Ishikawa (cell line): Measurements from ENCODE around the gene MACF1.

Experiments used
- CEBPB ChIP-seq: IDR thresholded peaks from 2 replicates; pipeline ENCODE4 v1.6.1; 2012
- CREB1 ChIP-seq: IDR thresholded peaks from 2 replicates; pipeline ENCODE4 v1.6.1; 2012; ENCODE audit warnings: low read depth
- EGR1 ChIP-seq: IDR thresholded peaks from 2 replicates; pipeline ENCODE4 v1.6.1; 2012
- EP300 ChIP-seq: IDR thresholded peaks from 2 replicates; pipeline ENCODE4 v1.6.1; 2012; ENCODE audit warnings: borderline replicate concordance
- FOXM1 ChIP-seq: IDR thresholded peaks from 2 replicates; pipeline ENCODE4 v1.6.1; 2012; ENCODE audit warnings: low read depth, borderline replicate concordance
- NFIC ChIP-seq: IDR thresholded peaks from 2 replicates; pipeline ENCODE4 v1.6.1; 2012
- RAD21 ChIP-seq: IDR thresholded peaks from 2 replicates; pipeline ENCODE4 v1.6.1; 2012; ENCODE audit warnings: low read depth
- TAF1 ChIP-seq: IDR thresholded peaks from 2 replicates; pipeline ENCODE4 v1.6.1; 2012; ENCODE audit warnings: low read depth, mild to moderate bottlenecking
- TCF12 ChIP-seq: IDR thresholded peaks from 2 replicates; pipeline ENCODE4 v1.6.1; 2012; ENCODE audit warnings: low read depth
- TEAD4 ChIP-seq: IDR thresholded peaks from 2 replicates; pipeline ENCODE4 v1.6.1; 2012
- YY1 ChIP-seq: IDR thresholded peaks from 2 replicates; pipeline ENCODE4 v1.6.1; 2012; ENCODE audit warnings: low read depth
- ZBTB7A ChIP-seq: IDR thresholded peaks from 2 replicates; pipeline ENCODE4 v1.6.1; 2012; ENCODE audit warnings: low read depth
- TF ChIP-seq, protein P1 (sequence below): IDR thresholded peaks from 2 replicates; pipeline ENCODE4 v1.6.1; 2012; ENCODE audit warnings: low read depth, mild to moderate bottlenecking
- TF ChIP-seq, protein P2 (sequence below): IDR thresholded peaks from 2 replicates; pipeline ENCODE4 v1.6.1; 2012
- TF ChIP-seq, protein P3 (sequence below): IDR thresholded peaks from 2 replicates; pipeline ENCODE4 v1.6.1; 2012

MACF1 gene

DNA sequence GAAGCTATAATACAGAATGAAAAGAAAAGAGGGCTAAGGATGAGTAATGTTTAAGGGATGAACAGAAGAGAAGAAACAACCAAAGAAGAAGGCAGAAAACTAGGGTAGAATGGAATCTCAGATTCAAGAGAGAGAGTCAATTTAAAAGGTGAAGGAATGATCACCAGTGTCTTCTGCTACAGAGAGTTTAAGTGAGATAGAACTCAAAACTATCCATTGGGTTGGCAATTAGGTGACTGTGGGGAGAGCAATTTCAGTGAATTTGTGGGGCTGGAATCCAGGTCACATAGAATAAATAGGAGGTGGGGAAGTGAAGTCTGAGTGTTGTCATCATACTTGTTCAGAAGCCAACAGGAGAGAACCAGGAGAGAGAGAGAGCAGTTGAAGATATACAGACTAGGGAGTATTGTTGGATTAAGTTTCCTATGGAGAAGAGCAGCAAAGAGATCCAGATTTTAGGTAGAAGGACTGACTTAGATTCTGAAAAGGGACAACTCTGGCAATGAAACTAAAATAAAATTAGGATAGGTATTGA is 19.9 kb downstream of the MACF1 start:
- TF ChIP-seq, protein P1, sequence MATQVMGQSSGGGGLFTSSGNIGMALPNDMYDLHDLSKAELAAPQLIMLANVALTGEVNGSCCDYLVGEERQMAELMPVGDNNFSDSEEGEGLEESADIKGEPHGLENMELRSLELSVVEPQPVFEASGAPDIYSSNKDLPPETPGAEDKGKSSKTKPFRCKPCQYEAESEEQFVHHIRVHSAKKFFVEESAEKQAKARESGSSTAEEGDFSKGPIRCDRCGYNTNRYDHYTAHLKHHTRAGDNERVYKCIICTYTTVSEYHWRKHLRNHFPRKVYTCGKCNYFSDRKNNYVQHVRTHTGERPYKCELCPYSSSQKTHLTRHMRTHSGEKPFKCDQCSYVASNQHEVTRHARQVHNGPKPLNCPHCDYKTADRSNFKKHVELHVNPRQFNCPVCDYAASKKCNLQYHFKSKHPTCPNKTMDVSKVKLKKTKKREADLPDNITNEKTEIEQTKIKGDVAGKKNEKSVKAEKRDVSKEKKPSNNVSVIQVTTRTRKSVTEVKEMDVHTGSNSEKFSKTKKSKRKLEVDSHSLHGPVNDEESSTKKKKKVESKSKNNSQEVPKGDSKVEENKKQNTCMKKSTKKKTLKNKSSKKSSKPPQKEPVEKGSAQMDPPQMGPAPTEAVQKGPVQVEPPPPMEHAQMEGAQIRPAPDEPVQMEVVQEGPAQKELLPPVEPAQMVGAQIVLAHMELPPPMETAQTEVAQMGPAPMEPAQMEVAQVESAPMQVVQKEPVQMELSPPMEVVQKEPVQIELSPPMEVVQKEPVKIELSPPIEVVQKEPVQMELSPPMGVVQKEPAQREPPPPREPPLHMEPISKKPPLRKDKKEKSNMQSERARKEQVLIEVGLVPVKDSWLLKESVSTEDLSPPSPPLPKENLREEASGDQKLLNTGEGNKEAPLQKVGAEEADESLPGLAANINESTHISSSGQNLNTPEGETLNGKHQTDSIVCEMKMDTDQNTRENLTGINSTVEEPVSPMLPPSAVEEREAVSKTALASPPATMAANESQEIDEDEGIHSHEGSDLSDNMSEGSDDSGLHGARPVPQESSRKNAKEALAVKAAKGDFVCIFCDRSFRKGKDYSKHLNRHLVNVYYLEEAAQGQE = no peak
- TF ChIP-seq TEAD4 = no peak
- no peak for TF ChIP-seq CREB1
- no peak for TF ChIP-seq TAF1
- TF ChIP-seq EP300 = no peak
- TF ChIP-seq, protein P2, sequence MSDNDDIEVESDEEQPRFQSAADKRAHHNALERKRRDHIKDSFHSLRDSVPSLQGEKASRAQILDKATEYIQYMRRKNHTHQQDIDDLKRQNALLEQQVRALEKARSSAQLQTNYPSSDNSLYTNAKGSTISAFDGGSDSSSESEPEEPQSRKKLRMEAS = no peak
- no peak for TF ChIP-seq CEBPB
- no peak for TF ChIP-seq FOXM1
- TF ChIP-seq EGR1 = no peak
- no peak for TF ChIP-seq ZBTB7A
- TF ChIP-seq NFIC = no peak
- no peak for TF ChIP-seq YY1
- no peak for TF ChIP-seq RAD21
- no peak for TF ChIP-seq TCF12
- TF ChIP-seq, protein P3, sequence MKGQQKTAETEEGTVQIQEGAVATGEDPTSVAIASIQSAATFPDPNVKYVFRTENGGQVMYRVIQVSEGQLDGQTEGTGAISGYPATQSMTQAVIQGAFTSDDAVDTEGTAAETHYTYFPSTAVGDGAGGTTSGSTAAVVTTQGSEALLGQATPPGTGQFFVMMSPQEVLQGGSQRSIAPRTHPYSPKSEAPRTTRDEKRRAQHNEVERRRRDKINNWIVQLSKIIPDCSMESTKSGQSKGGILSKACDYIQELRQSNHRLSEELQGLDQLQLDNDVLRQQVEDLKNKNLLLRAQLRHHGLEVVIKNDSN = no peak

DNA sequence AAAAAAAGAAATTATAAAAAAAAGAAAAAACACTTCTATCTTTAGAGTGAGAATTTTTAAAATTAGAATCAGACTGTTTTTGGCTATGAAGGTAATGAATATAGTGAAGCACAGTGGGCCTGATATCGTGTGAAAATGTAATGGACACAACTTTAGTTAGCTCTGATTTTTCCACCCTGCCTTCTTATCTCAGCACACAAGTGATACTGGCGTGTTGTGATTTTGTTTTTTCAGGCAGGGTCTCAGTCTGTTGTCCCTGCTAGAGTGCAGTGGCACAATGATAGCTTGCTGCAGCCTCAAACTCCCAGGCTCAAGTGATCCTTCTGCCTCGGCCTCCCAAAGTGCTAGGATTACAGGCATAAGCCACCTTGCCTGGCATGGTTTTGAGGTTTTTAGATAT is 22.3 kb downstream of the MACF1 start:
- TF ChIP-seq TCF12 = no peak
- no peak for TF ChIP-seq FOXM1
- TF ChIP-seq EP300 = no peak
- TF ChIP-seq CREB1 = no peak
- TF ChIP-seq NFIC = no peak
- TF ChIP-seq TAF1 = no peak
- TF ChIP-seq, protein P3 = no peak
- TF ChIP-seq, protein P1 = no peak
- TF ChIP-seq YY1 = no peak
- no peak for TF ChIP-seq ZBTB7A

DNA sequence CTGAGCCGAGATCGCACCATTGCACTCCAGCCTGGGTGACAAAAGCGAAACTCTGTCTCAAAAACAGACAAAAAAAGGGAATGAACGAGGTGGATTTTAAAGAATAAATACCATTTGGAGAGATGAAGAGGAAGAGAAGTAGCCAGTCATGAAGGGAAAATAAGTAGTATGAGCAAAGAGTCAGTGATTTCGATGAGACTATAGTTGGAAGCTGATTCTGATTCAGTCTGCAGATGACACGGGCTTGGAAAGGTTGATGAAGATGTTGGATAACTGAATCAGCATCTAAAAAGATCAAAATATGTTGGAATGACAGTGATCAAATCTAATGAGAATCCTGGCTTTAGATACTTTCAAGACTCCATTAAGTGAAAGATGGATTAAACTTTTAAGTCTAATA is 23.8 kb downstream of the MACF1 start:
- TF ChIP-seq EP300 (no peak), ZBTB7A (no peak), NFIC (no peak), YY1 (no peak), FOXM1 (no peak)

DNA sequence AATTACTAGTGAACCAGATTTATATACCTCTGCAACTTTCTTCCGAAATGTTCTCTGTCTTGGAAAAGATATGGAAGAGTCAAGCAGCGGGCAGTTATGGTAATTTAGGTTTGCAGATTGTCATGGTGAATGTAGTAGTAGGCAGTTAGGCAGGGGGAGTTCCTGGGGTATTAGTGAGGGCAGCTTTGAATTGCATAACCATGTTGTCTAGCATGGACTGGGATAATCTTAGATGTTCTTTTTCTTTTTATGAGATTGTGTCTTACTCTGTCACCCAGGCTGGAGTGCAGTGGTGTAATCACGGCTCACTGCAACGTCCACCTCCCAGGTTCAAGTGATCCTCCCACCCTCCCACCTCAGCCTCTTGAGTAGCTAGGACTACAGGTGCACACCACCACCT is 25.0 kb downstream of the MACF1 start:
- TF ChIP-seq EP300 = no peak

DNA sequence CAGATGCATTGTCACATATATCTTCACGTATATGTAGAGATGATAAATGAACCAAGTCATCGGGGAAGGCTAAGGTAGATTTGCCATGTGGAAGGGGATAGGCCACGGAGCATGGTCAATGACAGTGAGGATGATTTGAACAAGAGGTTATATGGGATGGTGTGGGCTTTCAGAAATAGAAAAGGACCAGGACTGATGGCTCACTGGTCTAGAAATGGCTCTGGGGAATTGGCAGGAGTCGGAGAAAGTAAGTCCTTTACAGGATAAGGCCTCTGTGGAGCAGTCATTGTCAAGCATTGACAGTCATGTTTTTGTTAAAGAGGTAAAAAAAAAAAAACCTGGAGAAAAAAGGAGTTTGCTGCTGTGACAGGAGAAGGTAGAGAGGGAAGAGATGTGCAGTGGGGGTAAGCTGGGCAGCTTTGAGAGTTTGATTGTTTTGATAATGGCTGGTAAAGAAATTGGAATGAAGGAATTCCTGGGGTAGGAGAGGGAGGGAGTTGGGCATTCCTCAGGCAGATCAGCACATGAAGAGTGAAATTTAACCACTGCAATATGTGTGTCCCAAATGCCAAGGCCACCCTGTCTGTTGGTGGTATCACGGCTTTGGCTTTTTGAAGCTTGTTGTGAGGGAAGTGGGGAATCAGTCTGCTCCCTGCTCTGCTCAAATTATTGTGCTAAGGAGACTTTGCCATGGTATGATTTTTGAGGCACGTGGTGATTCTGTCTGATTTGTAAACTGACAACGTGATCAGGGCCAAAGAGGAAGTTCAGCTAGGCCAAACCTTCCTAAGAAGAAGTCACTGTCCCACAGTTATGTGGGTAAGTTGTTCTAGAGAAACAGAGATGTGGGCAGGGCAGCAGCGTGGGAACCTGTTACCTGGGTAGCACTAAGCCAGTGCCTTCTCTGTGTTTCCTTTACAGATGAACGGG is 26.0 kb downstream of the MACF1 start:
- TF ChIP-seq, protein P2 = no peak
- TF ChIP-seq RAD21 = no peak
- TF ChIP-seq EP300 = no peak
- no peak for TF ChIP-seq CEBPB
- TF ChIP-seq CREB1 = no peak
- no peak for TF ChIP-seq NFIC
- TF ChIP-seq, protein P3 = no peak
- no peak for TF ChIP-seq FOXM1
- TF ChIP-seq, protein P1 = no peak
- TF ChIP-seq YY1 = no peak
- TF ChIP-seq TCF12 = no peak
- no peak for TF ChIP-seq ZBTB7A
